Right atrium auricular region (tissue), 2 donors: ENCODE measurements around the gene RAPGEF4. TPM values are rescaled to one million over a fixed set of nuclear protein-coding genes. Genes with fewer than 3 reads are reported as not detected.

Experiments
- DNase-seq: peaks from one replicate; pipeline ENCODE4 v3.0.0-alpha.2; 2019; ENCODE audit warnings: low spot score
- H3K27ac ChIP-seq, 2 donors: fragments of 200-600 bp; sonication (generic); 1 replicate in 1 of 2; 2 replicates in 1 of 2; pipeline ENCODE4 v1.5.1; 2016 to 2019
- H3K27me3 ChIP-seq, 2 donors: fragments of 200-600 bp; sonication (generic); one replicate each; pipeline versions ENCODE4 v1.5.1 to v1.6.0; 2017 to 2019
- H3K36me3 ChIP-seq: fragments of 200-600 bp; sonication (generic); one replicate; pipeline ENCODE4 v1.5.1; 2016
- H3K4me1 ChIP-seq, 2 donors: fragments of 200-600 bp; sonication (generic); one replicate each; pipeline versions ENCODE4 v1.5.1 to v1.6.0; 2017 to 2019
- H3K4me3 ChIP-seq, 2 donors: fragments of 200-600 bp; sonication (generic); 1 replicate in 1 of 2; 2 replicates in 1 of 2; pipeline ENCODE4 v1.5.1; 2017 to 2019; ENCODE audit warnings: mild to moderate bottlenecking in 1 of 2, moderate library complexity in 1 of 2
- H3K9me3 ChIP-seq, 2 donors: fragments of 200-600 bp; sonication (generic); one replicate each; pipeline ENCODE4 v1.5.1; 2019
- CTCF ChIP-seq, 2 donors: fragments of 200-600 bp; sonication (generic); IDR thresholded peaks; one replicate each; pipeline ENCODE4 v1.5.1; 2019; ENCODE audit warnings: antibody characterized with exemption in 2 of 2
- total RNA-seq, 2 donors: library from RNA; depleted of rRNA; stranded (reverse); fragments of >200 nt; gene quantifications; one replicate each; pipeline ENCODE4 v1.1.0, GENCODE V29; 2016

The RAPGEF4 gene
- total RNA-seq, 2 donors from 2014 or later: 6.2 to 14.1 TPM

GRCh38 chr2:172847188-172847587 lies 111.5 kb downstream of the RAPGEF4 start:
- no peak for DNase-seq
- TF ChIP-seq CTCF (IDR thresholded peaks at IDR 0.05): no peak
- Histone ChIP-seq H3K4me3 (no peak overlapping the region), H3K9me3 (peaks cover 0 to 9% of the 10 kb centered on the region in 2 donors), H3K27ac (no peak overlapping the region), H3K4me1 (peaks cover 0 to 36% of the 10 kb centered on the region in 2 donors), H3K27me3 (no peaks in the 10 kb centered on the region), H3K36me3 (no peaks in the 10 kb centered on the region)

GRCh38 chr2:172848519-172848918 lies 112.9 kb downstream of the RAPGEF4 start:
- H3K4me3 ChIP-seq: no peak overlapping the region
- peaks cover 0 to 25% of the 10 kb centered on the region in 2 donors for H3K4me1 ChIP-seq
- H3K9me3 ChIP-seq: peaks cover 0 to 9% of the 10 kb centered on the region in 2 donors
- no peak for TF ChIP-seq CTCF (IDR thresholded peaks at IDR 0.05)
- no peaks in the 10 kb centered on the region for H3K36me3 ChIP-seq
- no peaks in the 10 kb centered on the region for H3K27me3 ChIP-seq
- DNase-seq: no peak
- no peak overlapping the region for H3K27ac ChIP-seq

- H3K27ac ChIP-seq: no peak overlapping the region
- no peak for TF ChIP-seq CTCF (IDR thresholded peaks at IDR 0.05)
- no peak for DNase-seq
- no peaks in the 10 kb centered on the region for H3K36me3 ChIP-seq
- peaks cover 0 to 9% of the 10 kb centered on the region in 2 donors for H3K9me3 ChIP-seq
- H3K4me1 ChIP-seq: peaks cover 0 to 14% of the 10 kb centered on the region in 2 donors
- H3K4me3 ChIP-seq: no peak overlapping the region
- no peaks in the 10 kb centered on the region for H3K27me3 ChIP-seq
Observed at GRCh38 chr2:172849519-172850217, 114.0 kb downstream of the RAPGEF4 start.

- no peaks in the 10 kb centered on the region for H3K36me3 ChIP-seq
- peaks cover 0 to 9% of the 10 kb centered on the region in 2 donors for H3K9me3 ChIP-seq
- no peaks in the 10 kb centered on the region for H3K27me3 ChIP-seq
- H3K4me3 ChIP-seq: no peak overlapping the region
- no peak overlapping the region for H3K27ac ChIP-seq
- H3K4me1 ChIP-seq: peaks cover 0 to 13% of the 10 kb centered on the region in 2 donors
- DNase-seq: no peak
- no peak for TF ChIP-seq CTCF (IDR thresholded peaks at IDR 0.05)
Observed at GRCh38 chr2:172855588-172855987, 119.9 kb downstream of the RAPGEF4 start.

- TF ChIP-seq CTCF (IDR thresholded peaks at IDR 0.05): no peak
- no peaks in the 10 kb centered on the region for H3K27me3 ChIP-seq
Observed at GRCh38 chr2:172856606-172857005, 121.0 kb downstream of the RAPGEF4 start.

GRCh38 chr2:172858473-172858745 lies 122.8 kb downstream of the RAPGEF4 start:
- no peaks in the 10 kb centered on the region for H3K36me3 ChIP-seq
- no peaks in the 10 kb centered on the region for H3K9me3 ChIP-seq
- TF ChIP-seq CTCF (IDR thresholded peaks at IDR 0.05): no peak
- no peak overlapping the region for H3K27ac ChIP-seq
- no peak overlapping the region for H3K4me3 ChIP-seq
- H3K4me1 ChIP-seq: peaks cover 0 to 37% of the 10 kb centered on the region in 2 donors
- H3K27me3 ChIP-seq: no peaks in the 10 kb centered on the region
- no peak for DNase-seq

More at GRCh38 chr2:172856606-172857005, 121.0 kb downstream of the RAPGEF4 start:
- no peak for DNase-seq
- H3K4me1 ChIP-seq: peaks cover 0 to 23% of the 10 kb centered on the region in 2 donors
- H3K9me3 ChIP-seq: no peaks in the 10 kb centered on the region
- H3K4me3 ChIP-seq: no peak overlapping the region
- H3K36me3 ChIP-seq: no peaks in the 10 kb centered on the region
- no peak overlapping the region for H3K27ac ChIP-seq
